ENCODE measurements around the gene GGTLC2. TPM values are rescaled to one million over a fixed set of nuclear protein-coding genes. Genes with fewer than 3 reads are reported as not detected.
"Not testable (repeated sequence)": the region's sequence is repeated elsewhere in the genome, so short reads cannot be mapped to it uniquely, and the experiment has no call there.

Gene GGTLC2
- total RNA-seq, 1 donor from 2014 or later = 1.5 TPM

DNA sequence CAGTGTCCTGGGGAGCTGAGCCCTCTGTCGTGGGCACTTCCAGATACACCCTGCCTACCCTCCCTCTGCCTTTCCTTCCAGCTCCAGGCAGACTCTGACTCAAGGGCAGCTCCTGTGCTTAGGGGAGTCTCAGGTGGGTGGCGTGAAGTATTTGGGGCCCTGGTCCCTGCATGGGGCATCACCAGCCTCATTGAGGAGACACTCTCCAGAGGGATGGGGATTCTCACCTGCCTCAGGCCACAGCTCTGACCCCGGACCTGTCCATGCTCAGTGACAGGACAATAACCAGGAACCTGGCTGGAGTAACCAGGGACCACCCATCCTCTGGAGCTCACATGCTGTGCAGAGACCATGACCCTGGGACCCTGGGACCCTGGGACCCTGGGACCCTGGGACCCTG, 41.2 kb downstream of the GGTLC2 start:
- DNase-seq (ENCODE audit: low spot score) = no peak
- Mint-ChIP-seq H3K27me3 (ENCODE audit: low read depth) (peaks cover 6% of the 10 kb centered on the region), H3K9me3 (ENCODE audit: low read depth) (no peaks in the 10 kb centered on the region), H3K4me1 (ENCODE audit: low read depth) (peaks cover 42% of the 10 kb centered on the region), H3K4me3 (ENCODE audit: unreplicated experiment) (no peak overlapping the region), H3K36me3 (ENCODE audit: low read depth) (no peaks in the 10 kb centered on the region), H3K27ac (ENCODE audit: unreplicated experiment) (no peak overlapping the region)
- TF ChIP-seq, protein P1, sequence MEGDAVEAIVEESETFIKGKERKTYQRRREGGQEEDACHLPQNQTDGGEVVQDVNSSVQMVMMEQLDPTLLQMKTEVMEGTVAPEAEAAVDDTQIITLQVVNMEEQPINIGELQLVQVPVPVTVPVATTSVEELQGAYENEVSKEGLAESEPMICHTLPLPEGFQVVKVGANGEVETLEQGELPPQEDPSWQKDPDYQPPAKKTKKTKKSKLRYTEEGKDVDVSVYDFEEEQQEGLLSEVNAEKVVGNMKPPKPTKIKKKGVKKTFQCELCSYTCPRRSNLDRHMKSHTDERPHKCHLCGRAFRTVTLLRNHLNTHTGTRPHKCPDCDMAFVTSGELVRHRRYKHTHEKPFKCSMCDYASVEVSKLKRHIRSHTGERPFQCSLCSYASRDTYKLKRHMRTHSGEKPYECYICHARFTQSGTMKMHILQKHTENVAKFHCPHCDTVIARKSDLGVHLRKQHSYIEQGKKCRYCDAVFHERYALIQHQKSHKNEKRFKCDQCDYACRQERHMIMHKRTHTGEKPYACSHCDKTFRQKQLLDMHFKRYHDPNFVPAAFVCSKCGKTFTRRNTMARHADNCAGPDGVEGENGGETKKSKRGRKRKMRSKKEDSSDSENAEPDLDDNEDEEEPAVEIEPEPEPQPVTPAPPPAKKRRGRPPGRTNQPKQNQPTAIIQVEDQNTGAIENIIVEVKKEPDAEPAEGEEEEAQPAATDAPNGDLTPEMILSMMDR (IDR thresholded peaks at IDR 0.05) = no peak

DNA sequence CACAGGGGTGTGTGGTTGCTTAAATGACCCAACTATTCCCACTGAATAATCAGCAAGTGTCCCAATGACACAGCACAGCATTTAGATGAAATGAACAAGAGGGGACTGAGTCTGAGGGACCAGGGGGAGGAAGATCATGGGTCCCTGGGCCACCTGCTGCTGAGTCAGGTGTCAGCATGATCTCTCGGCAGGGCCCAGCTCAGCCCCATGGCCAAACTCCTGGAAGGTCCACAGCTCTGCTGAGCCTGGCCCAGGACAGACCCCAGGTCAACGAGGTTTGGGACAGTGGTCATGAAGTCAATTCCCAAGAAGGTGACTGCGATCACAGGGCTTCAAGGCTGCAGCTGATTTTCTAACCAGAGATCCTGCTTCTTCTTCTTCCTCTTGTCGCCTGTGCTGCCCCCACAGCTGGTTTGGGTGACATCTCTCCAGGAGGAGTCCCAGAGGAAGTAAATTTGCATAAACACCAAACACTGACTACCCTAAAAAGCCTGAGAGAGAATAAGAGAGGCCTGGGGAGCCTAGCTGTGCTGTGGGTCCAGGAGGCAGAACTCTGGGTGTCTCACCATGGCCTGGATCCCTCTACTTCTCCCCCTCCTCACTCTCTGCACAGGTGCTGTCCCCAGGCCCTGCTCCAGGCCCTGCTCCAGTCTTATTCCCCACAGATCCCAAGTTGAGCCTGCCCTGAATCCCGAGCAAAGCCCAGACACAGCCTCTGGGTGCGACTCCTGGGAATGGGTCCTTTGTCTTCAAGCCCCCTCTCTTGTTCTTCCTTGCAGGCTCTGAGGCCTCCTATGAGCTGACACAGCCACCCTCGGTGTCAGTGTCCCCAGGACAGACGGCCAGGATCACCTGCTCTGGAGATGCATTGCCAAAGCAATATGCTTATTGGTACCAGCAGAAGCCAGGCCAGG, 42.0 kb downstream of the GGTLC2 start:
- H3K36me3 Mint-ChIP-seq (ENCODE audit: low read depth); H3K27ac Mint-ChIP-seq (ENCODE audit: unreplicated experiment); H3K9me3 Mint-ChIP-seq (ENCODE audit: low read depth); H3K4me3 Mint-ChIP-seq (ENCODE audit: unreplicated experiment): not testable (repeated sequence)
- peaks cover 15% of the 10 kb centered on the region for H3K27me3 Mint-ChIP-seq (ENCODE audit: low read depth)
- peaks cover 36% of the 10 kb centered on the region for H3K4me1 Mint-ChIP-seq (ENCODE audit: low read depth)
- peak; percentile 55 for DNase-seq (ENCODE audit: low spot score)

DNA sequence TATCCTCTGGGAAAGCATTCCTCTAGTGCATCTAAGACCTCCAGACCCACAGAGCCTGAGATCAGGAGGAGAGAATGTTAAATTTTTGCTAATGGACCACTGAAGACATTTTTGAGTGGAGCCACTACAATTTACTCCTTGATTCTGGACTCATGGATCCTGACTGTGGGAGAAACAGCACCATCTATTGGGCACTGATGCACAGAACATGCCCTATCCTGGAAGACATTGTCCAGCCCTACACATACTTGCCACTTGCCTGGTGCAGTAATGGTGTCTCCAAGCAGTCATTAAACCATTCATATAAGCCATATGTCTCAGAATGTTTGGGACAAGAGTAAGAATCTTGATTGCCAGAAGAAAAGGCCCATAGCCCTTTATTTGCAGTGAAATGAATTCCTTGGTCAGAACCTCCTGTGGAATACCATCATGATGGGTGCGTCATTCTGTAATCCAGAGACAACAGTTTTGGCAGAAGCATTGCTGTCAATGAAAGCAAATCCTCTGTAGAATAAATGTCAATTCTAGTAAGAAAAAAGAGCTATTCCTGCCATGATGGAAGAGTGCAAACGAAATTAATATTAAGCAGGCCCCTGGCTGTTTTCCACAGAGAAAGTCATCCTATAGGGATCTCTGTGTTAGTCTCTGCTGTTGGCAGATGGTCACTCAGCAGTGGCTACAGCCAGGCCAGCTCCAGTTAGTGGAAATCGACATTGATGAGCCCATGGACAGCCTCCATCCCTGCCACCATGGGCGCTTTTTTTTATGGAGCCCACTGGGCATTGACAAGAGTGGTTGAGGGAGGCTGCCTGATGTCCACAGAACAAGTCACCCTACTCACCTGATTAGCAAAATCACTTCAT, 43.5 kb downstream of the GGTLC2 start:
- Mint-ChIP-seq H3K27ac (ENCODE audit: unreplicated experiment) (no peak overlapping the region), H3K36me3 (ENCODE audit: low read depth) (no peaks in the 10 kb centered on the region), H3K27me3 (ENCODE audit: low read depth) (peaks cover 23% of the 10 kb centered on the region), H3K4me1 (ENCODE audit: low read depth) (peaks cover 22% of the 10 kb centered on the region), H3K4me3 (ENCODE audit: unreplicated experiment) (no peak overlapping the region), H3K9me3 (ENCODE audit: low read depth) (no peaks in the 10 kb centered on the region)
- DNase-seq (ENCODE audit: low spot score) = peak; percentile 6
- TF ChIP-seq, protein P1 (IDR thresholded peaks at IDR 0.05) = peak; percentile 87

DNA sequence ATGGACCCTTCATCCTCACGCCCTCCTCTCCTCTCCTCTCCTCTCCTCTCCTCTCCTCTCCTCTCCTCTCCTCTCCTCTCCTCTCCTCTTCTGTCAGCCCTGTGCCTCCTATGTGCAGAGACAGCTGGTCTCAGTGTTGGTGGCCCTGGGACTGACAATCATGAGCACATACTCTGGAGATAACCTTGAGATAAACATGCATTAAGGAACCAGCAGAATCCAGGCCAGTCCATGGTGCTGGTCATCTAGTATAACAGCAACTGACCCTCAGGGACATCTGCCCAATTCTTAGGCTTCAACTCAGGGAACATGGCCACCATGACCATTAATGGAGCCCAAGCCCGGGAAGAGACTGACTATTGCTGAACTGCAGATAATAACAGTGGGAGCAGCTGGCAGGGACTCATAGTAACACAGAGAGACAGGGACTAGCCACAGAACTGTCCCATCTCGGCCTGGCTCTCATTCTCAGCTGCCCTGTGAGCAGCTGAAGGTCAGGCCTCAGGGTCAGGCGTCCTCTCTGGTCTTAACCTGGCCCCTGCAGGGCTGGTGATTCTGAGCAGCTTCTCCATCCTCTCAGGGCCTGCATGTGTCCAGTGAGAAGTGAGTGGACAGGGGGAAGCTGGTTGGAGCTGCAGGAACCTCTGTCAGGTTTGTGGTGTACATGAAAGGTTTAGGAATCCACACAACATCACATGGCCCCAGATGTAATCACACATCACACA, 45.4 kb downstream of the GGTLC2 start:
- peaks cover 9% of the 10 kb centered on the region for H3K4me1 Mint-ChIP-seq (ENCODE audit: low read depth)
- DNase-seq (ENCODE audit: low spot score) = peak; percentile 46
- no peak overlapping the region for H3K27ac Mint-ChIP-seq (ENCODE audit: unreplicated experiment)
- peaks cover 29% of the 10 kb centered on the region for H3K27me3 Mint-ChIP-seq (ENCODE audit: low read depth)
- H3K9me3 Mint-ChIP-seq (ENCODE audit: low read depth) = no peaks in the 10 kb centered on the region
- TF ChIP-seq, protein P1 (IDR thresholded peaks at IDR 0.05) = no peak
- H3K36me3 Mint-ChIP-seq (ENCODE audit: low read depth) = no peaks in the 10 kb centered on the region
- no peak overlapping the region for H3K4me3 Mint-ChIP-seq (ENCODE audit: unreplicated experiment)

DNA sequence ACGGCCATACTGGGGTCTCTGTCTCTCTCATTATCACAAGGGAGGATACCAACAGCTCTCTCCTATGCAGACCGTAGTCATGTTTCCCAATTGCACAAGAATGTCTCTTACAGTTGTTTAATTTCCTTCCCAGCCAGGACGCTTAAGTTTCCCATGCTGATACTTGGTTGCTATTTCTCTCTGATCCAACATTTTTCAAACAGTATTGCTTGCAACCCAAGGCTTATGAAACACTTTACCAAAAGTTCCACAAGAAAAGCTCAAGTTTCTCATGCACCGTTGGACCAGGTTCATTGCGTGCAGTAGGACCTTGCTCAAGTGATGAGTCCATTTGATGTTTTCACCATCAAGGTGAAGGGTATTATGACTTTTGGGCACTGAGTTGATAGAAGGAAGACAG, 46.6 kb downstream of the GGTLC2 start:
- H3K4me1 Mint-ChIP-seq (ENCODE audit: low read depth) = peaks cover 6% of the 10 kb centered on the region
- no peak overlapping the region for H3K27ac Mint-ChIP-seq (ENCODE audit: unreplicated experiment)
- TF ChIP-seq, protein P1 (IDR thresholded peaks at IDR 0.05) = no peak
- no peak overlapping the region for H3K4me3 Mint-ChIP-seq (ENCODE audit: unreplicated experiment)
- peak; percentile 0 for DNase-seq (ENCODE audit: low spot score)
- H3K27me3 Mint-ChIP-seq (ENCODE audit: low read depth) = peaks cover 29% of the 10 kb centered on the region
- H3K9me3 Mint-ChIP-seq (ENCODE audit: low read depth) = no peaks in the 10 kb centered on the region
- H3K36me3 Mint-ChIP-seq (ENCODE audit: low read depth) = no peaks in the 10 kb centered on the region
